ENCODE results near the gene PRSS22. TPM values are rescaled to one million over a fixed set of nuclear protein-coding genes. Genes with fewer than 3 reads are reported as not detected.

The PRSS22 gene
- total RNA-seq, 3 donors from 2014 or later: 1.6 to 29.0 (median 1.9) TPM

DNA sequence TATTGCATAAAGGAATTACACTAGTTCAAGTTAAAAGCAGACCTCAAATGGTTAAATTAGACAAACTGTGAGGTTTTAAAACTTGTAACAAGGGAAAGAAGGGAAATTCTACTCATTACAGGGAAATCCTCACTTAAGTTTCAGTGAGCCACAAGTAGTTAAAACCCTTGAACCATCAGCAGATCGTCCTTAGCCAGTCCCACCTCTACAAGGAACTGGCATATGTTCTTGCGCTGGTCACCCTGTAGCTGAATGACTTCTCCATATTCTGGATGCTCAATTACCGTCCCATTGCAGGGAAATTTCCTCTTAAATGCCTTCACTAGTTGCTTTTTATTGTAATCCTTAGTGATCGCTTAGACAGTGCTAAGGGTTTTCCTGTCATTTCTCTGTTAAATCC, 35.5 kb downstream of the PRSS22 start:
- Histone ChIP-seq H3K4me1 (ENCODE audit: low read depth) (no peaks in the 10 kb centered on the region), H3K36me3 (ENCODE audit: low read depth) (no peaks in the 10 kb centered on the region), H3K4me3 (no peak overlapping the region), H3K9me3 (no peaks in the 10 kb centered on the region)
- DNase-seq: no peak
- intact Hi-C loops (cut with DNase I, micrococcal nuclease): no loop called here
- no peak for ATAC-seq
- TF ChIP-seq, protein P1, sequence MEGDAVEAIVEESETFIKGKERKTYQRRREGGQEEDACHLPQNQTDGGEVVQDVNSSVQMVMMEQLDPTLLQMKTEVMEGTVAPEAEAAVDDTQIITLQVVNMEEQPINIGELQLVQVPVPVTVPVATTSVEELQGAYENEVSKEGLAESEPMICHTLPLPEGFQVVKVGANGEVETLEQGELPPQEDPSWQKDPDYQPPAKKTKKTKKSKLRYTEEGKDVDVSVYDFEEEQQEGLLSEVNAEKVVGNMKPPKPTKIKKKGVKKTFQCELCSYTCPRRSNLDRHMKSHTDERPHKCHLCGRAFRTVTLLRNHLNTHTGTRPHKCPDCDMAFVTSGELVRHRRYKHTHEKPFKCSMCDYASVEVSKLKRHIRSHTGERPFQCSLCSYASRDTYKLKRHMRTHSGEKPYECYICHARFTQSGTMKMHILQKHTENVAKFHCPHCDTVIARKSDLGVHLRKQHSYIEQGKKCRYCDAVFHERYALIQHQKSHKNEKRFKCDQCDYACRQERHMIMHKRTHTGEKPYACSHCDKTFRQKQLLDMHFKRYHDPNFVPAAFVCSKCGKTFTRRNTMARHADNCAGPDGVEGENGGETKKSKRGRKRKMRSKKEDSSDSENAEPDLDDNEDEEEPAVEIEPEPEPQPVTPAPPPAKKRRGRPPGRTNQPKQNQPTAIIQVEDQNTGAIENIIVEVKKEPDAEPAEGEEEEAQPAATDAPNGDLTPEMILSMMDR (IDR thresholded peaks at IDR 0.05): no peak

DNA sequence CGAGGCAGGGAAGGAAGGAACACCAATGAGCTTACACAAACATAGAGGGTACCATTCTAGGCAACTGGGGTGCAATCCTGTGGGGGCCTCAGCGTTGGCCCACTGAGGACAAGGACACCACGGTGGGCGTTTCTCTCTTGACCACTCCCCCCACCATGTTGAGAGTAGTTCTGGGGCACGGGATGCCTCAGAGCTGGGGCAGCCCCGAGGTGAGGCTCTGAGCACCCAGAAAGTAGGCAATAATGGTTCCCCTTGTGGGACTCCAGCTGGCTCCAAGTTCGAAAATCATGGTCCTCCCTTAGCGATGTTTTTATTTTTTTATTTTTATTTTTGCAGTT, 35.8 kb downstream of the PRSS22 start:
- no peaks in the 10 kb centered on the region for H3K9me3 ChIP-seq
- intact Hi-C loops (cut with DNase I, micrococcal nuclease): no loop called here
- DNase-seq (peak in 1 of 3 donors; percentile 18), ATAC-seq (no peak)
- no peaks in the 10 kb centered on the region for H3K36me3 ChIP-seq (ENCODE audit: low read depth)
- no peaks in the 10 kb centered on the region for H3K4me1 ChIP-seq (ENCODE audit: low read depth)
- H3K4me3 ChIP-seq: no peak overlapping the region
- TF ChIP-seq, protein P1 (IDR thresholded peaks at IDR 0.05): no peak

DNA sequence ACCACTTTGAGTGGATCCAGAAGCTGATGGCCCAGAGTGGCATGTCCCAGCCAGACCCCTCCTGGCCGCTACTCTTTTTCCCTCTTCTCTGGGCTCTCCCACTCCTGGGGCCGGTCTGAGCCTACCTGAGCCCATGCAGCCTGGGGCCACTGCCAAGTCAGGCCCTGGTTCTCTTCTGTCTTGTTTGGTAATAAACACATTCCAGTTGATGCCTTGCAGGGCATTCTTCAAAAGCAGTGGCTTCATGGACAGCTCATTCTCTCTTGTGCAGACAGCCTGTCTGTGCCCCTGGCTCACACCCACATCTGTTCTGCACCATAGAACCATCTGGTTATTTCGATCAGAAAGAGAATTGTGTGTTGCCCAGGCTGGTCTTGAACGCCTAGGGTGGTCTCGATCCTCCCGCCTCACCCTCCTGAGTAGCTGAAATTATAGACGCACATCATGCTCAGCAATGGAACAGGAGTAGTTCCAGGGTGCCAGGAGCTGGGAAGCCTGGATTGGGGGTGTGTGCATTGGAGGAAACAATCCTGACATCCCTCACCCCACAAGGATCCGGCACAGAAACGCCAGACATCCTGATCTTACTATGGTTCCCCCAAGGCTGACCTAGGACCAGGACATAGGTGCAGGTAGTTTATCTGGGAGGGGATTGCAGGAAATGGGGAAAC, 36.3 kb downstream of the PRSS22 start:
- Histone ChIP-seq H3K4me1 (ENCODE audit: low read depth) (no peaks in the 10 kb centered on the region), H3K4me3 (no peak overlapping the region), H3K36me3 (ENCODE audit: low read depth) (no peaks in the 10 kb centered on the region), H3K9me3 (no peaks in the 10 kb centered on the region)
- TF ChIP-seq, protein P1 (IDR thresholded peaks at IDR 0.05): no peak
- peak in 1 of 3 donors; percentile 11 for DNase-seq
- intact Hi-C loops (cut with DNase I, micrococcal nuclease): no loop called here
- no peak for ATAC-seq

DNA sequence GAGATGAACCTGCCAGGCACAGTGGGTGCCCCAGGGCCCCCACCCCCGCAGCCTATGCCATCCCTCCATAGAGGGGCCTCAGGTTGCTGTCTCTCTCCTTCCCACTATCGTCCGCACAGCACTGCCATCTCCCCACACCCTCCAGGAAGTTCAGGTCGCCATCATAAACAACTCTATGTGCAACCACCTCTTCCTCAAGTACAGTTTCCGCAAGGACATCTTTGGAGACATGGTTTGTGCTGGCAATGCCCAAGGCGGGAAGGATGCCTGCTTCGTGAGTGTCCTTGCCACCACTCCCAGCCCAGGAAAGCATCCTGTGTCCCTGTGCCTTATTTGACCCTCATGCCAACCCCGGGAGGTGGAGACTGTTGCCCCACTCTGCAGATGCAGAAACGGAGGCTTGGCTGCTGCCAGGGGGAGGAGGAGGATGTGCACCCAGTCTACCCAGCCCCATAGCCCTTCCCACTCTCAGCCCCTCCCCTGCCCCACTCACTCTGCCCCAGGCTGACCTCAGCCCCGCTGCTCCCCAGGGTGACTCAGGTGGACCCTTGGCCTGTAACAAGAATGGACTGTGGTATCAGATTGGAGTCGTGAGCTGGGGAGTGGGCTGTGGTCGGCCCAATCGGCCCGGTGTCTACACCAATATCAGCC, 37.0 kb downstream of the PRSS22 start:
- Histone ChIP-seq H3K4me3 (no peak overlapping the region), H3K4me1 (ENCODE audit: low read depth) (no peaks in the 10 kb centered on the region), H3K9me3 (no peaks in the 10 kb centered on the region), H3K36me3 (ENCODE audit: low read depth) (no peaks in the 10 kb centered on the region)
- TF ChIP-seq, protein P1 (IDR thresholded peaks at IDR 0.05): no peak
- ATAC-seq (no peak), DNase-seq (peak in 1 of 3 donors; percentile 10)
- intact Hi-C loops (cut with DNase I, micrococcal nuclease): no loop called here

DNA sequence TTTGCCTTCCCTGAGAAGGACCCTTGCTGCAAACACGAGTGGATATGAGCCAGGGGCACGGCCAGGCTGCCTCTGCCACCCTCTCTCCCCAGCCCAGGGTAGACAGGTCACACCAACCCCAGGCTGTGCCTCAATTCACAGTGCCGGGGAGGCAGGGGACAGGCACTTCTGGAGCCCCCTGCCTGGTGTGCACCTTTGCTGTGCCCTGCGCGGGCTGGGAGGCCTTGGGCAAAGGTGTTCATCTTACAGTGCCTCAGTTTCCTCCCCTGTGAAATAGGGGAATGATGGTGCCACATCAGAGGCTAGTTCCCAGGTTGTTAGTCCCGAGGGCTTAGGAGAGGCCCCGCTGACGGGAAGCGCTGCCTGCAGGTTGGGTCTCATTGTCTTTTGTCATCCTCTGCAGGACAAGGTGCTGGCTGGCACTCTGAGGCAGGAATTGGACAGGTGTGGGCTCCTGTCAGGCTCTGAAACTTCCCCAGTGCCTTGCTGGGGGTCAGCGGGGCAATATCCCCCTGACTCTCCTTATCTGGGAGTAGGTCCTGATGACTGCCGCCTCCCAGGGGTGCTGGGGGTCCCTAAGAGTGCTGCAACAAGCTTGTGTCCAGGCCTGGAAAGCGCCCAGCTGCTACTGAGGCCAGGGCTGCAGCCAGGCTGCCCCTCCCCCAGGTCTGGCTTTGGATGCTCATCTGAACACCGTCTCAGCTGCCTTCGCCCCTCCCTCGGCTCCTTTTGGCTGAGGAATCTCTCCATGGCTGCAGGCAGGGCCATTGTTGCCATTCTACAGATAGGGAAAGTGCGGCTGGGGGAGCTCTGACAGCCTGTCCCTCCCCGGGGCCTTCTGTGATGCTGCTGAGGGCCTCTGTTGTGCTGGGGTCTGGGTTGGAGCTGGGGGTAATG, 37.8 kb downstream of the PRSS22 start:
- TF ChIP-seq, protein P1 (IDR thresholded peaks at IDR 0.05): no peak
- intact Hi-C loops (cut with DNase I, micrococcal nuclease): no loop called here
- peak in 1 of 3 donors; percentile 16 for DNase-seq
- no peaks in the 10 kb centered on the region for H3K36me3 ChIP-seq (ENCODE audit: low read depth)
- no peak for ATAC-seq
- H3K4me1 ChIP-seq (ENCODE audit: low read depth): no peaks in the 10 kb centered on the region
- no peaks in the 10 kb centered on the region for H3K9me3 ChIP-seq
- H3K4me3 ChIP-seq: no peak overlapping the region

All from mucosa of descending colon (tissue), 3 donors.